ENCODE data around the gene PARK7.

PARK7 gene

DNA sequence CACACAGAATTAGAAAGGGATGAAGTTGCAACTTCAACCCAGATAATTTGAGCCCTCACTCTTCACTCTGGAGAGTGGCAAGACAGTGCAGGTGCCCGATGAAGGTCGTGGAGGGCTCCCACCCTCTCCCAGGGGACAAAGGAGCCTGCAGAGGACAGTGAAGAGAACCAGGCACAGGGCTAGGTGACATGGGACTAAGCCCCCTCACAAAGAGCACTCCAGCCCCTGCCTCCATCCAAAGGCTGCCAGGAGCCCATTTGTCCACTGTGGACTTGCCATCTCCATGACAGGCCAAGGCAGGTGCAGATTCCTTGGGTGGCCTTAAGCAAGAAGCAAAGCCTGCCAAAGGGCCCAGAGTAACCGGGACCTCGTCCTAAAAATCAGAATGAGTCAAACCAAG, 49.5 kb downstream of the PARK7 start:
- peaks cover 0 to 6% of the 10 kb centered on the region in 2 donors for H3K27me3 Mint-ChIP-seq
- H3K9me3 Mint-ChIP-seq, result no peaks in the 10 kb centered on the region
- DNase-seq (no peak), ATAC-seq (replicated peaks) (no peak)
- no peak overlapping the region for H3K27ac Mint-ChIP-seq
- H3K4me3 Mint-ChIP-seq, result no peak overlapping the region
- peaks cover 3% of the 10 kb centered on the region for H3K36me3 Mint-ChIP-seq (ENCODE audit: insufficient read depth)
- no peaks in the 10 kb centered on the region for H3K4me1 Mint-ChIP-seq (ENCODE audit: low read depth in 2 of 2)

DNA sequence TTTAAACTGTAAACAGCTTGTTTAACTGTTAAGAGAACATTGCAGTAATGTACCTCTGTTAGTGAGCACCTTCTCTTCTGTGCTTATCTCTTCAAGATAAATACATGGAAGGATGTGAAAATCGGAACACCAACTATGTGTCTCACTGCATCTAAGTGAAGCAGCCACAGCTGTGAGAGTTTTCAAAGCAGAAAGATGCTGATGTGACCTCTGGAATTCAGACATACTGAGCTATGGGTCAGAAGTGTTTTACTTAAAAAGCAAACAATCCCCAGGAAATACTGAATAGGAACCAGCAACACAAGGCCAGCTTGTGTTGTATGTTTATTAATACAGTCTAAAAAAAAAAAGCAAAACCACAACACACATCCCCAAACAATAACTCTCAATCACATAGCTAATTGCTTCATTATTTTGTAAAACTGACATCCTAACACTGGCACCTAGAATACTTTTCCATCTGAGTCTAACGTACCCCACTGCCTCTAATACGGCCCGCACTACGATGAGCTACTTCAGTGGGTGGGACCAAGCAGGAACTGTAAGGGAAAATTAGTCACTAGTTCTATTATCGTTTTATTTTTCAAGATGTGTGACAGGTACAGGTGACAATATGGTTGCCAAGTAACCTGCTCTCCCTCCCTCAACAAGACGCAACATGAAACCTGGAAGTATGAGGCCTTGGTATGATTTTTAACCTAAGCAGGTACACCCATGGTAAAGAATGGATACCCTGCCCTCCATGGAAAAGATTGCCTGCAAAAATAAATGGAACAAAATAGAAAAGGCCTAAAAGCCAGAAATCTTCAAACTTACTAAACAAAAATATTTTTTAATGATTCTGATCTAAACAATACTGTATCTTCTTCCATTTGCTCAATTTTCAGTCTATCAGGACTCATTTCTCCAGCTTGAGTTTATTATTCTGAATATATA, 50.7 kb downstream of the PARK7 start:
- no peak for DNase-seq
- no peaks in the 10 kb centered on the region for H3K9me3 Mint-ChIP-seq

DNA sequence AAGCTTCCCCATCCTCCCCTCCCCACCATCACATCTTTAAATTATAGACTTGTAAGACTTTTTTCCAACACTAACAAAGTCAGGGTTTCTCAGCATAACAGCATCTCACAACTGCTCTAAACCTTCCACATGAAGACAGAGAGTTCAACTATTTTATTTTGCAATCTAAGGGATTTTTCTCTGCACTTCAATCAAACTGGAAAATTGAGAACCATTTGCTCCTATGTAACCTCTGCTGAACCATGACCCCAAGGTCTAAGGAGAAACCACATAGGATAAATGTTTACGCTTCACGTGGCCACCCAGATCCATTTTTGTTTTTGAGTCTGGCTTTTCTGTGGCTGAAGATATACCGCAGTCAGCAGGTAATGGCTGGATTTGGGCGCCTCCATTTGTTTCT, 51.4 kb downstream of the PARK7 start:
- Mint-ChIP-seq H3K9me3 (no peaks in the 10 kb centered on the region), H3K27me3 (peaks cover 5 to 18% of the 10 kb centered on the region in 2 donors), H3K36me3 (ENCODE audit: insufficient read depth) (peaks cover 3% of the 10 kb centered on the region), H3K4me1 (ENCODE audit: low read depth in 2 of 2) (no peaks in the 10 kb centered on the region), H3K4me3 (no peak overlapping the region), H3K27ac (no peak overlapping the region)
- no peak for ATAC-seq (replicated peaks)
- no peak for DNase-seq

More for the DNA sequence above, 50.7 kb downstream of the PARK7 start:
- no peak for ATAC-seq (replicated peaks)
- no peaks in the 10 kb centered on the region for H3K4me1 Mint-ChIP-seq (ENCODE audit: low read depth in 2 of 2)
- peaks cover 3% of the 10 kb centered on the region for H3K36me3 Mint-ChIP-seq (ENCODE audit: insufficient read depth)
- H3K27me3 Mint-ChIP-seq, result peaks cover 0 to 14% of the 10 kb centered on the region in 2 donors
- no peak overlapping the region for H3K4me3 Mint-ChIP-seq
- no peak overlapping the region for H3K27ac Mint-ChIP-seq

DNA sequence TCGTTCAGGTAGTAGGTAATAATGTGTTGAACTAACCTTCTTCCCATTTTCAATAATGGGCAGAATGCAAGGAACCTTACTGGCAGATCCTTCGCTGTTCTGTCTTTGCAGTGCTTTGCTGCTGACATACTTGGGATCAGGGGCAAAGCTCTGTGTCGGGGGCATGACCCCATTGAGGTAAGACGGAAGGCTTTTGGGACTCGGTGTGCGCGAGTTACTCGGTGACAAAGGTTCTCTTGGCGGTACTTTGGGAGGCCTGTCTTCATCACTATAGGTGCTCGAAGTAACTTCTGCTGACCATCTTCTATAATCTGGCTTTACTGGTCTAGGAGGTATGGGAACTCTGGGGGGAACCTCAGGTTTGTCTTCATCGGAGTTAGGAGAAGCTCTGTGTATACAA, 51.9 kb downstream of the PARK7 start:
- no peaks in the 10 kb centered on the region for H3K4me1 Mint-ChIP-seq (ENCODE audit: low read depth in 2 of 2)
- no peak for DNase-seq
- ATAC-seq (replicated peaks), result no peak
- H3K27ac Mint-ChIP-seq, result no peak overlapping the region
- H3K4me3 Mint-ChIP-seq, result no peak overlapping the region
- no peaks in the 10 kb centered on the region for H3K9me3 Mint-ChIP-seq
- peaks cover 10 to 20% of the 10 kb centered on the region in 2 donors for H3K27me3 Mint-ChIP-seq
- peaks cover 3% of the 10 kb centered on the region for H3K36me3 Mint-ChIP-seq (ENCODE audit: insufficient read depth)

DNA sequence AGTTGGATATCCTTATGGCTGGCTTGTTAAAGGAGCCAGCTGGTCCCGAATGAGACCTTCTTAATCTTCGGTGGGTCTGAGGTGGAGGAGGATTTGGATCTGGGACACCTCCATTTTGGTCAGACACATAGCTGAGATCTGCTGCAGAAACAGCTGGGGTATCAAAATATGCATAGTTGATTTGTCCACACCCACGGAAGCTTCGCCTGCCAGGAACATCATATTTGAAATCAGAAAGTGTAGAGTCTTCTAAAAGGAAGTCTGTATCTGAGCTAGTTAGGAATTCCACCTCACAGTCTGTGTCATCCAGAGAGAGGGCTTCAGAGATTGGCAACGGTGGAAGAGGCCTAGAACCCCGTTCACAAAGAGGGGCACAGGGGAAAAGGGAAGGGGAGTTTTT, 52.3 kb downstream of the PARK7 start:
- Mint-ChIP-seq H3K27me3 (peaks cover 14 to 20% of the 10 kb centered on the region in 2 donors), H3K9me3 (no peaks in the 10 kb centered on the region), H3K36me3 (ENCODE audit: insufficient read depth) (peaks cover 3% of the 10 kb centered on the region), H3K4me1 (ENCODE audit: low read depth in 2 of 2) (no peaks in the 10 kb centered on the region), H3K4me3 (no peak overlapping the region), H3K27ac (no peak overlapping the region)
- DNase-seq, result no peak
- no peak for ATAC-seq (replicated peaks)

DNA sequence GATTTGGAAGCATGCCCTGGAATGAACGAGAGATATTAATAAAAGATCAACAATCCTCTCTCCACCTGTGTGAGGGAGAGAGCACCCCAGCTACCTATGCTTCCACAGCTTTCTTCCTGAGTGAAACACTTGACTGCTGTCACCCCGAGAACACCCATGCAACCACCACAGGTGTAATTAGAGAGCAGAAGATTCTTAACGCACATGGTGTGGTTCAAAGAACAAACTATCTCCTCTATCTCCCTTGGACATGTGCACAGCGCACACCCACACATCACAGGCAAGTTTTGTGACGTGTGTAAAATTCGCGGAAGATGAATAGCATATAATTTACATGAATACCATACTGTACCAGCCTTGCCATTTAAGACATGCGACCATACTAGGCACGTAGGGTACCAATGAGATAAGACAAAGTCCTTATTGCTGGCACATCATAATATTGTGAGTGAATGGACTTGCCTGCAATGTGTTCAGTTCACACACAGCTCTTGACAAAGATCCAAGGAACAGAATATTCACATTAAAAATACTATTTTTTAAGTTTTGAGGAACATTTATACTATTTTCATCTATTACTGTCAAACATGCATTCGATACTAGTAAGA, 53.0 kb downstream of the PARK7 start:
- Mint-ChIP-seq H3K4me1 (ENCODE audit: low read depth in 2 of 2) (no peaks in the 10 kb centered on the region), H3K9me3 (no peaks in the 10 kb centered on the region), H3K36me3 (ENCODE audit: insufficient read depth) (peaks cover 3% of the 10 kb centered on the region), H3K27me3 (peaks cover 19 to 20% of the 10 kb centered on the region in 2 donors), H3K27ac (no peak overlapping the region), H3K4me3 (no peak overlapping the region)
- DNase-seq (no peak), ATAC-seq (replicated peaks) (no peak)

DNA sequence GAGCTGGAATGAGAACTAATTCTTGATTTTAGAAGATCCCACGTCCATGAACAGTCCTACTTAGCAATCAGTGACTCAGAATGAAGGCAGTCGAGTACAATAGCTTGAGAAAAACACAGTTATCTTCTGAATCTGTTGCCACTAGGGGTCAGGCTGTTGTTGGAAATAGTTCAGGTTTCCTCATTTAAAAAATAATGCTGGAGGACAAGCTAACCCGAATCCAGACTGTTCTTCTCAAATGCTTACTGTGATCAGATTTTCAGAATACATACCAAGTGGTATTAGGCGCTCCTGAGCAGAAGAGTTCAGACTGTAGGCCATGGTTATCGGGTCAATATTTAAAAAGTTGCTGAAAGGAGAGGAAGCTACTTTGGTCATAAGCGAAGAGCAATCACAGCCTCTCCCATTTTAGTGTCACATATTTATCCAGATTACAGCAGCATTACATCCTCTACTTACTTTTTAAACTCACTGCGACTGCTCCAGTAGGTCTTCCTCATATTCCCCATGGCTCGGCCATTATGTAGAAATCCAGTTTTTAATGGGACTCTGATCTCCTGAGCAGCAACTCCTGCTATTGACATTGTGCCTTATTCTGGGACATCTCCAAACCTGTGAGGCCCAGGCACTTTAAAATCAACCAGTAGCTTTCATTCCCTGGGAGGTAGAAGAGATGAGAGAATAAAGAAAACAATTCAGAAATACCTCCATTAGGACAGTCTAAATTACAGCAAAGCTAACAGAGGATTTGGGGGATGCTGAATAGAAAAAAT, 53.7 kb downstream of the PARK7 start:
- H3K36me3 Mint-ChIP-seq (ENCODE audit: insufficient read depth), result peaks cover 3% of the 10 kb centered on the region
- H3K4me1 Mint-ChIP-seq (ENCODE audit: low read depth in 2 of 2), result no peaks in the 10 kb centered on the region
- no peak overlapping the region for H3K4me3 Mint-ChIP-seq
- no peaks in the 10 kb centered on the region for H3K9me3 Mint-ChIP-seq
- H3K27me3 Mint-ChIP-seq, result peaks cover 19 to 20% of the 10 kb centered on the region in 2 donors
- no peak overlapping the region for H3K27ac Mint-ChIP-seq
- ATAC-seq (replicated peaks) (peak; percentile 66), DNase-seq (peak; percentile 42 to 56 (median 45))

DNA sequence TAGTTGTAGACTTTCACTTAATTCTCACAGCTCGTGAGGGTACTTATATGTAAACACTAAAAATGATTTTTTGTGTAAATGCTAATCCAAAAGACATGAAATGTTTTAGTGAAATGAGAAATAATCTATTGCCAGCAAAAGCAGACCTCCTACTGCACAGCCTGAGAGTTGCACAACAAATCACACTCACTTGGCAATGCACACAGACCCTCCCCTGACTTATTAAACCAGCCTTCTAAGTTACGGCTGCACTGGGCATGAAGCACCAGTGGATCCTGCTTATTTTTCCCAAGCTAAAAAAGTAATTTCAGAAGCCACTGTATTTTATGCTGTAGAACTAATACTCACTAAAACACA, 54.3 kb downstream of the PARK7 start:
- H3K4me1 Mint-ChIP-seq (ENCODE audit: low read depth in 2 of 2), result no peaks in the 10 kb centered on the region
- ATAC-seq (replicated peaks) (no peak), DNase-seq (no peak)
- H3K9me3 Mint-ChIP-seq, result no peaks in the 10 kb centered on the region
- no peak overlapping the region for H3K4me3 Mint-ChIP-seq
- peaks cover 19 to 20% of the 10 kb centered on the region in 2 donors for H3K27me3 Mint-ChIP-seq
- peaks cover 3% of the 10 kb centered on the region for H3K36me3 Mint-ChIP-seq (ENCODE audit: insufficient read depth)
- H3K27ac Mint-ChIP-seq, result no peak overlapping the region

DNA sequence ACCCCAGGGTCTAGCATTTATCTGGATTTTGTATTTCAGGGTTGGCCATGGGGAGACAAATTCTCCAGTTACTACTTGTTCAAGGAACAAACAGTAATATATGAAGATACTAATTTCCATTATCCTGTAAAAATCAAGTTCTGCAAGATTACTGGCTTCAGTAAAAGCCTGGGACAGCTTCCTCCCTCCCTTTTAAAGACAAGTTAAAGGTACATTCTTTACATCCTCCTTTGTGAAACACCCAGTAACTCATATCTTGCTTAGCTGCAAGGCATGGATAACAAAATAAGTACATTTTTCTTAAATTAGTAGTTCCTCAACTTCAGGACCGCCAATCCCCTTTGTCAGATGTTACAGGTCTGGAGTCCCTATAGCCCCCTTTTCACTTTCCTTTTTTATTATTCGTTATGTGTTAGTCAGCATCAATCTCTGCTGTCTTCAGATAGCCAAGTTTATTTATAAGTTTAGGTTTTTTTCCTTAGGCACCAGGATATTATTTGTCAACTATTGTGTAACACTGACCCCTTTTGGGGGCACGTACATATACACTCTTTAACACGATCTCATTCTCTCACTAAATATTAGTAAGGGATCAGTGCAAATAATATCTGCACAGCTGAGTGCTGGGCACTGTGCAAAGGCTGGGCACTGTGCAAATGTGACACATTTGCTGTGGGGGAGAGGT, 54.8 kb downstream of the PARK7 start:
- Mint-ChIP-seq H3K9me3 (no peaks in the 10 kb centered on the region), H3K4me1 (ENCODE audit: low read depth in 2 of 2) (no peaks in the 10 kb centered on the region), H3K4me3 (no peak overlapping the region), H3K27ac (no peak overlapping the region), H3K27me3 (peaks cover 19 to 20% of the 10 kb centered on the region in 2 donors), H3K36me3 (ENCODE audit: insufficient read depth) (no peaks in the 10 kb centered on the region)
- no peak for DNase-seq
- ATAC-seq (replicated peaks), result no peak

DNA sequence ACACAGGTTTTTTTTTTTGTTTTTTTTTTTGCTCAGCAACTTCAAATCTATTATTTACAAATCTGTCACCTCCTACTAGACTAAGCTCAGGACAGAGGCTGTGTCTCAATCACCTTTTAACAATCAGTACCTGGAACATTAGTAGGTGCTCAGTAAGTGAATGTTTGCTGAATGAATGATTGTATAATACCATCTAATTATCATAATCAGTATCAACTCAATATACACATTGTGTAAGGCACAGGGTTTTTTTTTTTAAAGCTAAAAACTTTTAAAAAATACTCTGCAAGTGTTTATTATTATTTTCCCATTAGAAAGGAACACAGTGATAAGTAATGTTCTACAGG, 55.4 kb downstream of the PARK7 start:
- no peak for ATAC-seq (replicated peaks)
- DNase-seq, result no peak
- Mint-ChIP-seq H3K36me3 (ENCODE audit: insufficient read depth) (no peaks in the 10 kb centered on the region), H3K4me3 (no peak overlapping the region), H3K9me3 (no peaks in the 10 kb centered on the region), H3K4me1 (ENCODE audit: low read depth in 2 of 2) (no peaks in the 10 kb centered on the region), H3K27me3 (peaks cover 19 to 20% of the 10 kb centered on the region in 2 donors), H3K27ac (no peak overlapping the region)

DNA sequence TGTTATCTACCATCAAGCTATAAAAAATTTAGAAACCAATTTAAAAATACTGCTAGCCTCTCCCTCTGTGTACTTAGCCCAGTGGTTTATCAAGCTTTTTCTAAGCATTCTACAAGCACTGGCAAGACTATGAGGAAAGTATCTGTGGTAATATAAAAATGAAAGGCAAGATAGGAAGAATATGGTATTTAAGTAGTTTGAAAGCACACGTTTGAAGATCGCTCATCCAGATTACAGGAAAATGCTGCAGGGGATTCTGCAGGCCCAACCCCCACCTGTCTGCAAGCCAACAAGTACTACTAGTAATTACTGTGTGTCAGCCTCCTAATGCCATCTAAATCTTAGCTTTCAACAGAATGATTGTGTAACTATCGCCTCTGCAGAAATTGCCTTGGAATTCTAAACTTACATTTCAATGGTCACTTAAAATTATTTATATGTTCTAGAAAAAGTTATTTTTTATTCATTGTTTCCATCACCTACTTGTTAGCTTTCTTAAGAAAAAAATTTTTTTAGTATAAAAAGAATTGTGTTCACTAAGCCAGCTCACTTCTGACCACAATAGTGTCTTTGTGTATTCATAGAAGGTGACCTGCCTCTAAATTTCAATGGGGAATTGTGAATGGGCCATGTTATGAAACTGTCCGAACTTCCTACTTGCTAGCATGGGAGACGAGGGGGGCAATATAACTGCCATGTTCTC, 56.1 kb downstream of the PARK7 start:
- Mint-ChIP-seq H3K27me3 (peaks cover 19 to 20% of the 10 kb centered on the region in 2 donors), H3K27ac (no peak overlapping the region), H3K36me3 (ENCODE audit: insufficient read depth) (no peaks in the 10 kb centered on the region), H3K4me3 (no peak overlapping the region), H3K9me3 (no peaks in the 10 kb centered on the region), H3K4me1 (ENCODE audit: low read depth in 2 of 2) (no peaks in the 10 kb centered on the region)
- no peak for ATAC-seq (replicated peaks)
- DNase-seq, result no peak

DNA sequence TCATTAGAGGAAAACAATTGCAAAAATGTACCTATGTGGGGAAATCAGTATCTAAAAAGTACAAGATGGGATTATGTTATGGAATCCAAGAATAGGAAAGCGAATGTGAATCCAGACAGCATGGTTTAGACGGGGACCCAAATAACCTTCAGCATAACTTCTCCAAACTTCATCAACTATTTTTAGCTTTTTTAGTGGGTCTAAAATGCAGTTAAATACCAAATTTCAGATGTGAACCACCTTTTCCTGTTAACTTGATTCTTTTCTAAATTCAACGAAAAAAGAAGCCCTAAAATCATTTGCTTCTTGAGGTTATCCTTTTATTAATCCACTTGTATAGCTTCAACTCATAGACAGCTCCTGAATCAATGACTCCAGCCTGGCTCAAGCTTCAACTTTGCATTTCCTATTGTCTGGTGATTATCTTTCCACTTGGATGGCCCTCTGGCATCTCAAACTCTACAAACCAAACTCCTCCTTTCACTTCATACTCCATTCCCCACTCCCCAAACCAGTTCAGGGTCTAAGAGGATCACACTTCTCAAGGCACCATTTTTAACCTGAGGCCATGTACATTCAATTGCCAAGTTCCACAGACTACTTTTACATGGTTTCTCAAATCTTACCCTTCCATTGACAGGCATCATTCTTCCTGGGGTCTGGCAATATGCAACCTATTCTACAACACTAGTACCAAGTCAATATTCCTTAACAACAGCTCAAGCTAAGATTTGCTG, 57.1 kb downstream of the PARK7 start:
- ATAC-seq (replicated peaks) (no peak), DNase-seq (no peak)
- Mint-ChIP-seq H3K4me1 (ENCODE audit: low read depth in 2 of 2) (no peaks in the 10 kb centered on the region), H3K27ac (no peak overlapping the region), H3K4me3 (no peak overlapping the region), H3K27me3 (peaks cover 19 to 20% of the 10 kb centered on the region in 2 donors), H3K9me3 (no peaks in the 10 kb centered on the region), H3K36me3 (ENCODE audit: insufficient read depth) (no peaks in the 10 kb centered on the region)

All from effector memory CD8-positive, alpha-beta T cell (primary cell).